Measurements from ENCODE around the gene DOK7. TPM values are rescaled to one million over a fixed set of nuclear protein-coding genes. Genes with fewer than 3 reads are reported as not detected.
"Not testable (repeated sequence)": the region's sequence is repeated elsewhere in the genome, so short reads cannot be mapped to it uniquely, and the experiment has no call there.

DOK7 gene
- total RNA-seq, 1 experiment from 2014 or later = 0.26 TPM

GRCh38 chr4:3458371-3458770 is 4.7 kb upstream of the DOK7 start:
- Histone ChIP-seq H3K56ac (ENCODE audit: insufficient read length, low read depth, low read length) (no peak overlapping the region), H4K20me1 (ENCODE audit: control insufficient read depth, insufficient read depth, insufficient read length) (no peaks in the 10 kb centered on the region), H4K5ac (ENCODE audit: insufficient read length, low read depth, low read length) (no peak overlapping the region), H2BK12ac (ENCODE audit: insufficient read length, low read depth, low read length) (no peak overlapping the region), H3K4ac (ENCODE audit: low read depth, low read length) (no peak overlapping the region), H3K23me2 (ENCODE audit: insufficient read length, low read depth, low read length, poor library complexity, severe bottlenecking) (no peaks in the 10 kb centered on the region), H3K27me3 (ENCODE audit: insufficient read depth, low read length) (no peaks in the 10 kb centered on the region; the same call in 1 of the 2 replicates), H4K91ac (ENCODE audit: insufficient read length, low read depth, low read length) (no peak overlapping the region), H2BK20ac (ENCODE audit: low read depth, low read length, poor library complexity, severe bottlenecking) (no peak overlapping the region), H2BK120ac (ENCODE audit: low read depth, low read length, poor library complexity, severe bottlenecking) (no peak overlapping the region), H3K14ac (ENCODE audit: insufficient read depth, low read length) (no peak overlapping the region), H3K27ac (ENCODE audit: insufficient read length, low read depth, low read length) (no peak overlapping the region), H2BK15ac (ENCODE audit: low read depth, low read length) (no peak overlapping the region), H3K4me1 (ENCODE audit: insufficient read depth, low read length) (no peaks in the 10 kb centered on the region), H3K23ac (ENCODE audit: insufficient read length, low read depth, low read length) (no peak overlapping the region), H3K79me2 (ENCODE audit: insufficient read depth, low read length) (no peaks in the 10 kb centered on the region), H2BK5ac (ENCODE audit: insufficient read length, low read length) (no peak overlapping the region), H3K18ac (ENCODE audit: insufficient read length, low read depth, low read length) (no peak overlapping the region), H3K4me2 (ENCODE audit: insufficient read depth, insufficient read length, low read length) (no peak overlapping the region), H3K79me1 (ENCODE audit: insufficient read depth, low read depth, low read length, poor library complexity, severe bottlenecking) (no peaks in the 10 kb centered on the region), H3K9me3 (ENCODE audit: control insufficient read depth, low read depth, low read length) (no peaks in the 10 kb centered on the region), H2AK5ac (ENCODE audit: insufficient read length, low read length) (no peak overlapping the region), H2AFZ (ENCODE audit: low read length) (no peak overlapping the region), H3K9ac (ENCODE audit: extremely low read depth, insufficient read length, low read length) (no peak overlapping the region), H3T11ph (ENCODE audit: low read length) (no peak overlapping the region), H4K8ac (replicated peaks; ENCODE audit: insufficient read length, low read depth, low read length) (no peak overlapping the region)
- no peak for DNase-seq
- no CpG with 5 or more reads among the region's 6 CpGs for WGBS (ENCODE audit: extremely low coverage, insufficient read length, low lambda C conversion rate)
- Mint-ChIP-seq H3K27me3 (ENCODE audit: low read depth) (peaks cover 93% of the 10 kb centered on the region), H3K4me3 (no peak overlapping the region), H3K36me3 (ENCODE audit: insufficient read depth in 1 of 3, low read depth in 3 of 3) (peaks cover 7 to 13% (median 8%) of the 10 kb centered on the region in 3 experiments; a peak in 4 of 7 replicates), H3K4me1 (peaks cover 5 to 6% of the 10 kb centered on the region in 2 experiments; a peak in 2 of 4 replicates), H3K9me3 (peaks cover 15 to 21% of the 10 kb centered on the region in 2 experiments), H3K27ac (no peak overlapping the region)
- no peak for TF ChIP-seq CTCF (conservative IDR thresholded peaks at IDR 0.05)

- not testable (repeated sequence) for H3K23ac ChIP-seq (ENCODE audit: insufficient read length, low read depth, low read length); H3K27me3 ChIP-seq (ENCODE audit: insufficient read depth, low read length)
Measured at GRCh38 chr4:3459156-3459555, 4.0 kb upstream of the DOK7 start.

More at GRCh38 chr4:3459156-3459555, 4.0 kb upstream of the DOK7 start:
- not testable (repeated sequence) for H2AFZ ChIP-seq (ENCODE audit: low read length); H3K4me1 Mint-ChIP-seq; H4K91ac ChIP-seq (ENCODE audit: insufficient read length, low read depth, low read length); H3K56ac ChIP-seq (ENCODE audit: insufficient read length, low read depth, low read length); H3K23me2 ChIP-seq (ENCODE audit: insufficient read length, low read depth, low read length, poor library complexity, severe bottlenecking); H3K27ac Mint-ChIP-seq; H3T11ph ChIP-seq (ENCODE audit: low read length); H4K8ac ChIP-seq (replicated peaks; ENCODE audit: insufficient read length, low read depth, low read length); DNase-seq; H2BK20ac ChIP-seq (ENCODE audit: low read depth, low read length, poor library complexity, severe bottlenecking); H2BK120ac ChIP-seq (ENCODE audit: low read depth, low read length, poor library complexity, severe bottlenecking); H3K4me3 Mint-ChIP-seq; H3K4me2 ChIP-seq (ENCODE audit: insufficient read depth, insufficient read length, low read length); H2BK5ac ChIP-seq (ENCODE audit: insufficient read length, low read length); H3K27ac ChIP-seq (ENCODE audit: insufficient read length, low read depth, low read length); H3K79me2 ChIP-seq (ENCODE audit: insufficient read depth, low read length); H4K20me1 ChIP-seq (ENCODE audit: control insufficient read depth, insufficient read depth, insufficient read length); H2AK5ac ChIP-seq (ENCODE audit: insufficient read length, low read length); H2BK12ac ChIP-seq (ENCODE audit: insufficient read length, low read depth, low read length); H4K5ac ChIP-seq (ENCODE audit: insufficient read length, low read depth, low read length); H3K9ac ChIP-seq (ENCODE audit: extremely low read depth, insufficient read length, low read length); H3K18ac ChIP-seq (ENCODE audit: insufficient read length, low read depth, low read length); H3K79me1 ChIP-seq (ENCODE audit: insufficient read depth, low read depth, low read length, poor library complexity, severe bottlenecking); H3K4me1 ChIP-seq (ENCODE audit: insufficient read depth, low read length); H2BK15ac ChIP-seq (ENCODE audit: low read depth, low read length); H3K9me3 ChIP-seq (ENCODE audit: control insufficient read depth, low read depth, low read length); H3K14ac ChIP-seq (ENCODE audit: insufficient read depth, low read length); H3K4ac ChIP-seq (ENCODE audit: low read depth, low read length)
- H3K27me3 Mint-ChIP-seq (ENCODE audit: low read depth) = peaks cover 87% of the 10 kb centered on the region
- no CpG with 5 or more reads among the region's 5 CpGs for WGBS (ENCODE audit: extremely low coverage, insufficient read length, low lambda C conversion rate)
- peaks cover 7 to 13% (median 8%) of the 10 kb centered on the region in 3 experiments; a peak in 4 of 7 replicates for H3K36me3 Mint-ChIP-seq (ENCODE audit: insufficient read depth in 1 of 3, low read depth in 3 of 3)
- H3K9me3 Mint-ChIP-seq = peaks cover 12 to 15% of the 10 kb centered on the region in 2 experiments

All from H9 (cell line).